Smooth muscle cell of the brain vasculature (primary cell): ENCODE data around the gene TRIP10.
"Not testable (repeated sequence)": the region's sequence is repeated elsewhere in the genome, so short reads cannot be mapped to it uniquely, and the experiment has no call there.

Experiments
- DNase-seq: peaks from one replicate; pipeline ENCODE4 v3.0.0-alpha.2; 2012; ENCODE audit warnings: low read depth, low spot score

Gene TRIP10

DNA sequence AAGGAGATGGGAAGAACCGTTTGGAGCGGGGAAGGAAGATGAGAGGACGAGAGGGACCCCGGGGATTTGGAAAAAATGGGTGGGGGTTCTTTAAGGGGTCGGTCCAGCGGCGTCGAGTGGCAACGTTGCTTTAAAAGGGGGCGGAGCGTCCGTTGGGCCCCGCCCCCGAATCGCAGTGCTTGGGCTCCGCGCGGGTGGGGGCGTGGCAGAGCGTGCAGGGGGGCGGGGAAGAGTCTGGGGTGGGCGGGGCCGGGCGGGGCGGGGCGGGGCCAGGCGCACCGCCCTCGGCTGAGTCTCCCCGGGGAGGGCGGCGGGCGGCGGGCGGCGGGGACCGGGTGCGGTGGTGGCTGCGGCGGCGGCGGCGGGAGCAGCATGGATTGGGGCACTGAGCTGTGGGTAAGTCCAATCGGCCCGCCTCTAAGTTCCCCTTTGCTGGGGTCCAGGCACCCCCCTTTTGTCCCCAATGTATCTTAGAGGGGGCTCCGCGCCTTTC, at the start of gene TRIP10:
Gene TRIP10 (plus strand): TSS at position 291 of the 493 bp plus-strand sequence. CDS start 82 bp downstream, at position 373.
- DNase-seq = no peak

DNA sequence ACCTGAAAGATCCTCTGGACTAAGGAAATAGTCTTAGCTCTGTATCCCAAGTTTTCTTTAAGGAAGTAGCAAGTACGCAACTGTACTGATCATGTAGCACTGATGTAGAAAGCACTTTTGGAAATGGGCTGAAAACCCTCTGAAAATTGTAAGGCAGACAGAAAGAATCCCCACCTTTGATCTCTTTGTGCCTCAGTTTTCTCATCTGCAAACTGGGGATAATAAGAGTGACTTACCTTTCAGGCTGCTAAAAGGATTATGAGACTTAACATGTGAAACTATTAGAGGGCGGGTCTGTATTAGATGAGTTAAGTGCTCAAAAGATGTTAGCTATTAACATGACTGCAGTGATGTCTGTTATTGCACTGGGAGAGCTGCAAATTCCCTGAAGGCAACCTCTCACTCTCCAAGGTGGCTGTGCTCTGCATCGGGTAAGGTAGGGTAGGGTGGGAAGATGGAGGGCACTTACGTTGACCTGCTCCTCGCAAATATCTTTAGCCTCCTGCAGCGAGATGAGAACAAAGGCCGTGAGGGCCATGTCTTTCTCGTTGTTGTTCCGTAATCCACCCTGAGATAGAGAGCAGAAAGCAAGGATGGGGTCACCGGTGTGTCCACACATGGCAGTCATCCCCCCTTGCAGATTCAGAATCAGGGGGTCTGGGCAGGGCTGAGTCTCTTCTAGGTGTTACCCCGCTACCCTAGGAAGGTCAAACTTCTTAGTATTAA, 49.2 kb upstream of the TRIP10 start:
- DNase-seq = no peak

DNA sequence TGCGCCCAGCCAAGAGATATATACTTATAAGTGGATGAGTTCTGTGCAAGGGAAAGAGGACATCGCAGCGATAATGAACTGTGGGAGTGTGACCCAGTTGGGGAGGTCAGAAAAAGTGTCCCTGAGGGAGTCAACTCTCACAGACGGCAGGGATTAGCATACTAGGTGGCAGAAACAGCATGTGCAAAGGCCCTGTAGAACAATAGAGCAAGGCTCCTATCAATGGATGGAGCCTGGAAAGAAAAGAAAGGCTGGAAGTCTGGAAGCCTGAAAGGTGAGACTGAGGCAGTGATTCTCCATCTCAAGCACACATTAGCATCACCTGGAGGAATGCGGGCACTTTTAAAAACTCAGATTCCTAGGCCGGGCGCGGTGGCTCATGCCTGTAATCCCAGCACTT, 48.1 kb upstream of the TRIP10 start:
- no peak for DNase-seq

GRCh38 chr19:6692027-6692426, 47.5 kb upstream of the TRIP10 start:
- no peak for DNase-seq

GRCh38 chr19:6693056-6693471, 46.4 kb upstream of the TRIP10 start:
- DNase-seq = no peak

DNA sequence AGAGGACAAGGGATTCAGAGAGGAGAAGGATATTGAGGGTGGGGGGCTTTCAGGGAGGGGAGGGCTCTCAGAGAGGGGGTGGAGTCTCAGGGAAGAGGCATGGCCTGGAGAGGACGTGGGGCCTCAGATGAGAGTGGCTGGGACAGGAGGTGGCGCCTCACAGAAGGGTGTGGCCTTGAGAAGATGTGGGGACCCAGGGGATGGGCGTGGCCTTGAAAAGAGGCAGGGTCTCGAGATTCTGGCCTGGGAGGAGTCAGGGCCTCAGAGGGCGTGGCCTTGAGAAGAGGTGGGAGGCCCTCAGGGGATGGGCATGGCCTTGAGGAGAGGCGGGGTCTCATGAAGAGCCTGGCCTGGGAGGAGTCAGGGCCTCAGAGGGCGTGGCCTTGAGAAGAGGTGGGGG, 45.8 kb upstream of the TRIP10 start:
- no peak for DNase-seq

DNA sequence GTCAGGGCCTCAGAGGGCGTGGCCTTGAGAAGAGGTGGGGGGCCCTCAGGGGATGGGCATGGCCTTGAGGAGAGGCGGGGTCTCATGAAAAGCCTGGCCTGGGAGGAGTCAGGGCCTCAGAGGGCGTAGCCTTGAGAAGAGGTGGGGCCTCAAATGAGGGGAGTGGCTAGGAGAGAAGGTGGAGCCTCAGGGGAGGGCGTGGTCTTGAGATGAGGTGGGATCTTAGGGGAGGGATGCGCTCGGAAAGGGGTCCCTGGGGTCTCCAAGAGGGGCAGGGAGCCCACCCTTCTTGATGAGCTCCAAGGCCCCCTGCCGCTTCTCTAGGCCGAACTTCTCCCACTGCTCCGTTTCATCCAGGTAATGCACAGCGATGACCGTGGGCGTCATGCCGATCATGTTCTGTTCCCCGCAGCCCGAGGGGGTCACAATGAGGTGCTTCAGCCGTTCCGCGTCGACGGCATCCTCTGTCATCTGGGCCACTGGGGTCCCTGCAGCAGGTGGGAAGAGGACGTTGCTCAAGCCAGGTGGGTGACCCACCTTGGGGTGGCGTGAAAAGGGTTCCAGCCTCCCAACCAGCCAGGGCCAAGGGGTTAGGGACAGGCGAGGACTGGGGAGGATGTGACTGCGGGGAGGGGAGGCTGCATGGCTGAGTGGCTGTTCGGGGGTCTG, 45.2 kb upstream of the TRIP10 start:
- DNase-seq = no peak

- DNase-seq = no peak
Observed at GRCh38 chr19:6696239-6696820, 43.1 kb upstream of the TRIP10 start.

DNA sequence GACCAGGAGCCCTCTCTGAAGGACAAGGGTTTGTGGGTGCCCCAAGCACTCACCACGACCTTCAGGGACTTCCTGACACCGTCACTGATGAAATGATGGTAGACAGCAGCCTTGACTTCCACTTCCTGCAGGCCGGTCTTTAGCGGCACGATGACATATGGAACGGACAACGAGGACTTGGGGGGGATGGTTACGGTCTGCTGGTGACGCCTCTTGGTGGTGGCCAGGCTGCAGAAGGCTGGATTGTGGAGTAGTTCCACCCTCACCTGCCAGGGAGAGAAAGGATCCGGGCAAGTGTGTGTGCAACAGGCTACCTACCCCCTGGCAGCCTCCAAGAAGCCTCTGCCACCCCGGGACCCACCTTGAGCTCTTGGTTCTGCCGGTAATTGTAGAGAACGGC, 42.2 kb upstream of the TRIP10 start:
- no peak for DNase-seq

GRCh38 chr19:6699935-6700334, 39.5 kb upstream of the TRIP10 start:
- DNase-seq = no peak

- no peak for DNase-seq
Observed at GRCh38 chr19:6700586-6701316, 38.7 kb upstream of the TRIP10 start.

GRCh38 chr19:6705931-6706632, 33.4 kb upstream of the TRIP10 start:
- DNase-seq = no peak

DNA sequence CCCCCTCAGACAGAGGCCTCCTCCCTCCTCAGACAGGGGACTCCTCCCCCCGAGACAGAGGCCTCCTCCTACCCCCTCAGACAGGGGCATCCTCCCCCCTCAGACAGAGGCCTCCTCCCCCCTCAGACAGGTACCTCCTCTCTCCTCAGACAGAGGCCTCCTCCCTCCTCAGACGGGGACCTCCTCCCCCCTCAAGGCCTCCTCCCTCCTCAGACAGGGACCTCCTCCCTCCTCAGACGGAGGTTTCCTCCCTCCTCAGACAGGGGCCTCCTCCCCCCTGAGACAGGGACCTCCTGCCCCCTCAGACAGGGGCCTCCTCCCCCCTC, 32.9 kb upstream of the TRIP10 start:
- no peak for DNase-seq

DNA sequence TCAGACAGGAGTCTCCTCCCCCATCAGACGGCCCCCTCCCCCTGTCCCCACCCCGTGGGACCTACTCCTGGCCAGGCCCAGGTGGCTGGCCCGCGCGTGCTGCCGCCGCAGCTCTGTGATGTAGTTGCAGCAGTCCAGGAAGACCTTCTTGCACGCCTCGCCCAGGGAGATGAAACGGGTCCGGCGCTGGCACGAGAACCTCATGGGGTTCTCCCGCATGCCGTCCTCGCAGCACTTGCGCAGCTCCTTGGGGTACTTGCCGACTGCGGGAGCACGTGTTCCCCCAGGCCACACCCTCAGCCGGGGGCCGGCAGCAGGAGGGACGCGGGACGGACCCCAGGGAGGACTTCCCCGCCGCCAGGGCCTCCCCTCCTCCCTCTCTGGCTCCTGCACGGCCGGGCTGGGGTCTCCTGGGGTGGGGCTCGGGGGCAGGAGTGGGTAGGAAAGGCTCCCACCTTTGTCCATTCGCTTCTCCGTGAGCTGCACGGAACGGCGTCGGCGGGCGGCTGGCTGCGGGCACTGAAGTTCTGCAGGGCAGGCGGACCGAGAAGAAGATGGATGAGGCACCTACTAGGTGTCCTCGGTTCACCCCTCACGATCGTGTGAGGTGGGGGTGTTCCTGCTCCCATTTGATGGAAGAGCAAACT, 32.3 kb upstream of the TRIP10 start:
- DNase-seq = no peak

DNA sequence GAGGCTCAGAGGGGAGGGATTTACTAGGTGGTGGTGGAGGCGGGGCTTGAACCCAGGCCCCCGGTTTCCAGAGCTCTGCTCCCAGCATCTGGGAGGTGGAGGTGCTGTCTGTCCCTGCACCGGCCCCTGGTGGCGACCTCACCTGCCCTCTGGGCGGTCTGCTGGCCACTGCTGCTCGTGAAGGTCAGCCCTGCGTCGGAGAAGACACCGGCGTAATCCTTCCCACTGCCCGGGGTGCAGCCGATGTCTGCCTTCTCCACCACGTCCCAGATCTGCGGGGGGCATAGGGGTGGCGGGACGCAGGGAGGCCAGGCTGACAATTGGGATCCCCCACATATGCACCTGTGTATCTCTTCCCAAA, 31.8 kb upstream of the TRIP10 start:
- no peak for DNase-seq

- DNase-seq = no peak
Observed at GRCh38 chr19:6708346-6708745, 31.1 kb upstream of the TRIP10 start.

GRCh38 chr19:6708913-6709312, 30.6 kb upstream of the TRIP10 start:
- not testable (repeated sequence) for DNase-seq

DNA sequence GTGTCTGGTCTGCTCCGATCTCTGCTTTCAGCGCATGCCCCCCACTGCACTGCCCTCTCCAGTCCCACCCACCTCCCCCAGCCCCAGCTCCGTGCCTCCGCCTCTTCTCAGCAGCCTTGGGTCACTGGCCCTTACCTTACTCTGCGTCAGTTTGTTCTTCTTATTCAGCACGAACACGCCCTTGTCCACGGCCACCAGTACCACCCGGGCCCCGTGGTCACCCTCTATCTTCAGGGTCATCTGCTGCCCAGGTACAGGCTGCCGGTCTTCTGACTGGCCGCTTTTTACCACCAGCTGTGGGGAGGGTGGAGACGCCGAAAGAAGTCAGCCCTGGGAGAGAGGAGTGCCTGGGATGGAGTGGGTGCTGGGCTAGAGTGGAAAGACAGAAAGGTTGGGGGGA, 29.9 kb upstream of the TRIP10 start:
- no peak for DNase-seq

DNA sequence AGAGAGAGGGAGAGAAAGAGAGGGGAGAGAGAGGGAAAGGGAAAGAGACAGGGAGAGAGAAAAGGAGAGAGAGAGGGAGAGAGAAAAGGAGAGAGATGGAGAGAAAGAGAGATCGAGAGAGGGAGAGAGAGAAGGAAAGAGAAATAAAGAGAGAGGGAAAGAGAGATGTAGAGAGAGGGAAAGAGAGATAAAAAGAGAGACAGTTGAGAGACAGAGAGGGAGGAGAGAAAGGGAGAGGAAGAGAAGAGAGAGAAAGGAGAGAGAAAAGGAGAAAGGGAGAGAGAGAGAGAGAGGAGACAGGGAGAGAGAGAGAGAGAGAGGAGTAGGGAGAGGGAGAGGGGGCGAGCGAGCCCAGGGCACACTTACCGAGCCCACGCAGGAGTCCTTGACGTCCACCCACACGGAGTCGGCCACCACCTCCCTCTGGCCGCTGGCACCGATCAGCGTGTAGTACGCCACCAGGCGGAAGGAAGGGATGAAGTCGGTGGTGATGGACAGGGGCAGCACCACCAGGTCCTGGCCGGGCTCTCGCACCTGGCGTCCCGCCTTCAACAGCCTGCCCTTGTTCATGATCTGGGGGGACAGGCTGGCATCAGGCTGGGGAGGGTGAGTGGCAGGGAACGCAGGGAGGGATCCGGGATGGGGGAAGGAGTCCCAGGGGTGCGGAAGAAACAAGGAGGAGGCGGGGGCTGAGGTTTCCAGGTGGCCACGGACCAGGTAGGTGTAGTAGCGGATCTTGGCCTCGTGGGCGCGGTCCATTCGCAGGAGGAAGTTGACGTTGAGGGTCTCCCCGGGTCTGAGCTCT, 29.0 kb upstream of the TRIP10 start:
- no peak for DNase-seq

DNA sequence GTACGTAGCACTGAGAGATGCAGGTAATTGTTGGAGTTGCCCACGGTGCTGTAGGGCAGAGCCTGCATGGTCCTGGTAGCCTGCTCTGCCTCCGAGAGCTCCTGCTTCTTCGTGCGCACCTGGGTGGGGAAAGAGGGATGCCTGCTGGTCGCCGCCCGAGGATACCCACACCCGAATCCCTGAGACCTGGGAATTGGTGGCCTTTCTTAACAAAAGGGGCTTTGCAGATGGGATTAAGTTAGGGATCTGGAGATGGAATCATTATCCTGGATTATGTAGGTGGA, 28.5 kb upstream of the TRIP10 start:
- DNase-seq = no peak

DNA sequence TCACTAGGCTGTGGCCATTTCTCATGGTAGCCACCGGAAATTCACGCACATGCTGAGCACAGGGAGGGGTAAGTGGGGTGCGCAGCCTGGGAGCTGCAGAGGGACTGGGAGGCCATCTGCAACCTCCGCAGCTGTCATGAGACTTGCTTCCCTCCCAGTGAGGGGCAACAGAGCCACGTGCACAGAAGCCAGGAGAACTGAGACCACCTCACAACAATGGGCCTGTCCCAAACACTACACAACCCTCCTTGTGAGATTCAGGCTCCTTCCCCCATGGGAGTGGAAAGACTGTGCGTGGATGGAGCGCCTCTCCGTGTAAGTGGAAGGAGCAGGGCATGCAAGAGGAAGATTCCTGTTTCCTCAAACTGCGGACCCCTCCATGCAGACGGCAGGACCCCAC, 27.9 kb upstream of the TRIP10 start:
- no peak for DNase-seq
